ENCODE data around the gene FUT4.
"Not testable (repeated sequence)": the region's sequence is repeated elsewhere in the genome, so short reads cannot be mapped to it uniquely, and the experiment has no call there.

The FUT4 gene

GRCh38 chr11:94543695-94544645 lies at the start of gene FUT4:
TSS of gene FUT4 (plus strand) at chr11:94543921. CDS start at chr11:94544134, 213 bp downstream.
- TF ChIP-seq CTCF (IDR thresholded peaks at IDR 0.05; ENCODE audit: insufficient read depth, low read length, missing control alignments) = peak; percentile 22
- POLR2A ChIA-PET = interaction anchor here (0.9 kb wide), 2 partner anchors 11 to 20 kb away, joined by 4 to 5 read pairs; no protein-coding TSS in a partner anchor
- DNase-seq (ENCODE audit: low read depth, low spot score) = no peak
- peak within 1 kb of the TSS; percentile 63 for H3K4me3 ChIP-seq (ENCODE audit: low read depth, low read length)
- CTCF ChIA-PET = interaction anchor here (0.9 to 3.1 kb wide), 2 partner anchors 11 to 24 kb away, joined by 5 to 11 read pairs; no protein-coding TSS in a partner anchor

- peak overlapping the region; percentile 88 for H3K4me3 ChIP-seq (ENCODE audit: low read depth, low read length)
- DNase-seq (ENCODE audit: low read depth, low spot score) = no peak
- POLR2A ChIA-PET = no interaction called here
- CTCF ChIA-PET = interaction anchor here (1.0 to 2.4 kb wide), 4 partner anchors 9 to 599 kb away, joined by 3 to 12 read pairs (median 4); no protein-coding TSS in a partner anchor
- no peak for TF ChIP-seq CTCF (IDR thresholded peaks at IDR 0.05; ENCODE audit: insufficient read depth, low read length, missing control alignments)
Observed at GRCh38 chr11:94494126-94494680, 49.5 kb upstream of the FUT4 start.

- H3K4me3 ChIP-seq (ENCODE audit: low read depth, low read length) = no peak overlapping the region
- ChIA-PET POLR2A (no interaction called here), CTCF (interaction anchor here (0.6 to 8.7 kb wide), 4 partner anchors 12 to 605 kb away, joined by 3 to 147 read pairs (median 8); no protein-coding TSS in a partner anchor)
- TF ChIP-seq CTCF (IDR thresholded peaks at IDR 0.05; ENCODE audit: insufficient read depth, low read length, missing control alignments) = no peak
- no peak for DNase-seq (ENCODE audit: low read depth, low spot score)
Observed at GRCh38 chr11:94500181-94500580, 43.5 kb upstream of the FUT4 start.

GRCh38 chr11:94501522-94501921 lies 42.2 kb upstream of the FUT4 start:
- no peak overlapping the region for H3K4me3 ChIP-seq (ENCODE audit: low read depth, low read length)
- POLR2A ChIA-PET = no interaction called here
- CTCF ChIA-PET = interaction anchor here (1.3 to 8.7 kb wide), 8 partner anchors 13 to 606 kb away, joined by 3 to 147 read pairs (median 10); partner anchors contain the start of gene PANX1
- no peak for TF ChIP-seq CTCF (IDR thresholded peaks at IDR 0.05; ENCODE audit: insufficient read depth, low read length, missing control alignments)
- DNase-seq (ENCODE audit: low read depth, low spot score) = no peak

GRCh38 chr11:94504689-94505293 lies 38.9 kb upstream of the FUT4 start:
- no peak for DNase-seq (ENCODE audit: low read depth, low spot score)
- no peak overlapping the region for H3K4me3 ChIP-seq (ENCODE audit: low read depth, low read length)
- TF ChIP-seq CTCF (IDR thresholded peaks at IDR 0.05; ENCODE audit: insufficient read depth, low read length, missing control alignments) = peak; percentile 26
- CTCF ChIA-PET = interaction anchor here (0.6 to 8.7 kb wide), 36 partner anchors 10 to 729 kb away, joined by 3 to 147 read pairs (median 4); partner anchors contain the start of genes ANKRD49, MRE11 and PANX1
- POLR2A ChIA-PET = interaction anchor here (1.0 kb wide), 1 partner anchor 765 kb away, joined by 7 read pairs; no protein-coding TSS in a partner anchor

GRCh38 chr11:94506513-94506912 lies 37.2 kb upstream of the FUT4 start:
- H3K4me3 ChIP-seq (ENCODE audit: low read depth, low read length); DNase-seq (ENCODE audit: low read depth, low spot score); POLR2A ChIA-PET: not testable (repeated sequence)
- CTCF ChIA-PET = interaction anchor here (0.6 to 8.7 kb wide), 8 partner anchors 10 to 631 kb away, joined by 3 to 147 read pairs (median 4); no protein-coding TSS in a partner anchor
